H9 (cell line): ENCODE results near the gene ITGB3. TPM values are rescaled to one million over a fixed set of nuclear protein-coding genes. Genes with fewer than 3 reads are reported as not detected.

Source experiments
- DNase-seq: peaks from one replicate; pipeline ENCODE4 v3.0.0-alpha.2; 2017
- H2AFZ ChIP-seq: one replicate; pipeline ENCODE4 v1.6.1; 2013; ENCODE audit warnings: mild to moderate bottlenecking, low read length, control low read depth, moderate library complexity
- H2AK5ac ChIP-seq: 2 replicates; pipeline ENCODE4 v1.6.1; 2013; ENCODE audit warnings: low read length, control low read depth, mixed read lengths; ENCODE audit not compliant: insufficient read length
- H2BK120ac ChIP-seq: one replicate; pipeline ENCODE4 v1.6.1; 2013; ENCODE audit warnings: low read depth, mild to moderate bottlenecking, low read length, control low read depth, inconsistent platforms; ENCODE audit not compliant: poor library complexity, severe bottlenecking
- H2BK12ac ChIP-seq: 2 replicates; pipeline ENCODE4 v1.6.1; 2013; ENCODE audit warnings: low read length, control low read depth, mixed read lengths, low read depth; ENCODE audit not compliant: insufficient read length
- H2BK15ac ChIP-seq: 2 replicates; pipeline ENCODE4 v1.6.1; 2013; ENCODE audit warnings: low read depth, low read length, control low read depth
- H2BK20ac ChIP-seq: one replicate; pipeline ENCODE4 v1.6.1; 2013; ENCODE audit warnings: low read depth, mild to moderate bottlenecking, low read length, control low read depth, inconsistent platforms; ENCODE audit not compliant: poor library complexity, severe bottlenecking
- H2BK5ac ChIP-seq: 2 replicates; pipeline ENCODE4 v1.6.1; 2013; ENCODE audit warnings: low read length, control low read depth, mixed read lengths; ENCODE audit not compliant: insufficient read length
- H3K14ac ChIP-seq: 2 replicates; pipeline ENCODE4 v1.6.1; 2013; ENCODE audit warnings: low read length, control low read depth; ENCODE audit not compliant: insufficient read depth
- H3K18ac ChIP-seq: 2 replicates; pipeline ENCODE4 v1.6.1; 2013; ENCODE audit warnings: low read depth, mild to moderate bottlenecking, mixed read lengths, low read length, control low read depth; ENCODE audit not compliant: insufficient read length
- H3K23ac ChIP-seq: 2 replicates; pipeline ENCODE4 v1.6.1; 2013; ENCODE audit warnings: low read length, control low read depth, mixed read lengths, low read depth; ENCODE audit not compliant: insufficient read length
- H3K23me2 ChIP-seq: 2 replicates; pipeline ENCODE4 v1.6.1; 2013; ENCODE audit warnings: low read depth, mild to moderate bottlenecking, mixed read lengths, low read length, control low read depth; ENCODE audit not compliant: insufficient read length, poor library complexity, severe bottlenecking
- H3K27ac ChIP-seq: 2 replicates; pipeline ENCODE4 v1.5.1; 2013; ENCODE audit warnings: low read length, control low read depth, mixed read lengths, low read depth; ENCODE audit not compliant: insufficient read length
- H3K27me3 ChIP-seq: 2 replicates; pipeline ENCODE4 v1.6.1; 2013; ENCODE audit warnings: low read length, control low read depth, inconsistent platforms; ENCODE audit not compliant: insufficient read depth
- H3K4ac ChIP-seq: 2 replicates; pipeline ENCODE4 v1.6.1; 2013; ENCODE audit warnings: low read depth, mild to moderate bottlenecking, control low read depth, inconsistent platforms, low read length, moderate library complexity
- H3K4me1 ChIP-seq: 2 replicates; pipeline ENCODE4 v1.6.1; 2013; ENCODE audit warnings: low read length, control low read depth, inconsistent platforms; ENCODE audit not compliant: insufficient read depth
- H3K4me2 ChIP-seq: 2 replicates; pipeline ENCODE4 v1.6.1; 2013; ENCODE audit warnings: low read length, control low read depth, mixed read lengths; ENCODE audit not compliant: insufficient read length, insufficient read depth
- H3K56ac ChIP-seq: 2 replicates; pipeline ENCODE4 v1.6.1; 2013; ENCODE audit warnings: low read depth, mild to moderate bottlenecking, mixed read lengths, low read length, control low read depth; ENCODE audit not compliant: insufficient read length
- H3K79me1 ChIP-seq: 2 replicates; pipeline ENCODE4 v1.6.1; 2013; ENCODE audit warnings: low read depth, mild to moderate bottlenecking, moderate library complexity, low read length, control low read depth, inconsistent platforms; ENCODE audit not compliant: insufficient read depth, poor library complexity, severe bottlenecking
- H3K79me2 ChIP-seq: 2 replicates; pipeline ENCODE4 v1.6.1; 2013; ENCODE audit warnings: low read length, control low read depth, inconsistent platforms; ENCODE audit not compliant: insufficient read depth
- H3K9ac ChIP-seq: 2 replicates; pipeline ENCODE4 v1.6.1; 2013; ENCODE audit warnings: low read length, control low read depth, mixed read lengths; ENCODE audit not compliant: insufficient read length; ENCODE audit errors: extremely low read depth
- H3K9me3 ChIP-seq: one replicate; pipeline ENCODE4 v1.6.1; 2013; ENCODE audit warnings: low read depth, low read length, inconsistent platforms; ENCODE audit not compliant: control insufficient read depth
- H3T11ph ChIP-seq: one replicate; pipeline ENCODE4 v1.6.1; 2013; ENCODE audit warnings: mild to moderate bottlenecking, low read length, control low read depth, inconsistent platforms
- H4K20me1 ChIP-seq: one replicate; pipeline ENCODE4 v1.6.1; 2013; ENCODE audit not compliant: control insufficient read depth, insufficient read length, insufficient read depth
- H4K5ac ChIP-seq: 2 replicates; pipeline ENCODE4 v1.6.1; 2013; ENCODE audit warnings: low read depth, mild to moderate bottlenecking, mixed read lengths, low read length, control low read depth; ENCODE audit not compliant: insufficient read length
- H4K8ac ChIP-seq: replicated peaks from 2 replicates; pipeline ENCODE4 v1.6.1; 2013; ENCODE audit warnings: low read length, control low read depth, mixed read lengths, low read depth; ENCODE audit not compliant: insufficient read length
- H4K91ac ChIP-seq: 2 replicates; pipeline ENCODE4 v1.6.1; 2013; ENCODE audit warnings: low read depth, mild to moderate bottlenecking, moderate library complexity, mixed read lengths, low read length, control low read depth; ENCODE audit not compliant: insufficient read length
- H3K27ac Mint-ChIP-seq, 3 experiments: 2 replicates in 2 of 3; 3 replicates in 1 of 3; pipeline ENCODE4 v1.8.0; 2020 to 2021; ENCODE audit warnings: mixed read lengths in 3 of 3, mild to moderate bottlenecking in 1 of 3, moderate library complexity in 1 of 3
- H3K27me3 Mint-ChIP-seq: 2 replicates; pipeline ENCODE4 v1.8.0; 2021; ENCODE audit warnings: low read depth, mild to moderate bottlenecking, moderate library complexity, mixed read lengths
- H3K36me3 Mint-ChIP-seq, 3 experiments: 2 replicates in 2 of 3; 3 replicates in 1 of 3; pipeline ENCODE4 v1.8.0; 2020 to 2021; ENCODE audit warnings: low read depth in 3 of 3, mixed read lengths in 3 of 3; ENCODE audit not compliant: insufficient read depth in 1 of 3
- H3K4me1 Mint-ChIP-seq, 2 experiments: 2 replicates each; pipeline ENCODE4 v1.8.0; 2020; ENCODE audit warnings: mixed read lengths in 2 of 2
- H3K4me3 Mint-ChIP-seq, 2 experiments: 2 replicates in 1 of 2; 3 replicates in 1 of 2; pipeline ENCODE4 v1.8.0; 2020 to 2021; ENCODE audit warnings: mild to moderate bottlenecking in 2 of 2, mixed read lengths in 2 of 2, moderate library complexity in 1 of 2
- H3K9me3 Mint-ChIP-seq, 2 experiments: 2 replicates in 1 of 2; 3 replicates in 1 of 2; pipeline ENCODE4 v1.8.0; 2020; ENCODE audit warnings: mild to moderate bottlenecking in 2 of 2, mixed read lengths in 2 of 2, moderate library complexity in 1 of 2
- CTCF ChIP-seq: fragments of 200-600 bp; sonication (generic); conservative IDR thresholded peaks from 3 replicates; pipeline ENCODE4 v1.8.0; 2021; ENCODE audit warnings: antibody characterized with exemption, mild to moderate bottlenecking
- WGBS: extraction: QIAGEN DNeasy Blood & Tissue Kit; methylation state at CpG from one replicate; pipeline ENCODE4 v1.1.7; 2013; ENCODE audit warnings: missing lambda C conversion rate, low lambda C conversion rate, mixed read lengths; ENCODE audit not compliant: insufficient read length; ENCODE audit errors: extremely low coverage; 5-methylcytosine and 5-hydroxymethylcytosine counted together
- total RNA-seq: library from RNA; stranded (reverse); gene quantifications from 2 replicates; pipeline ENCODE4 v1.2.1, GENCODE V29; 2021

The ITGB3 gene
- total RNA-seq, 1 experiment from 2014 or later = not detected

- Mint-ChIP-seq H3K9me3 (no peaks in the 10 kb centered on the region), H3K4me1 (no peaks in the 10 kb centered on the region), H3K27me3 (peaks cover 5% of the 10 kb centered on the region; the same call in 1 of the 2 replicates), H3K4me3 (no peak overlapping the region), H3K27ac (no peak overlapping the region), H3K36me3 (no peaks in the 10 kb centered on the region)
- no peaks in the 10 kb centered on the region for H3K23me2 ChIP-seq
- no peak overlapping the region for H2AFZ ChIP-seq
- no peak overlapping the region for H3K14ac ChIP-seq
- H3T11ph ChIP-seq = no peak overlapping the region
- no peaks in the 10 kb centered on the region for H3K9me3 ChIP-seq
- H4K91ac ChIP-seq = no peak overlapping the region
- no peaks in the 10 kb centered on the region for H3K79me2 ChIP-seq
- H4K5ac ChIP-seq = no peak overlapping the region
- no peak overlapping the region for H4K8ac ChIP-seq
- H2BK120ac ChIP-seq = no peak overlapping the region
- H3K18ac ChIP-seq = no peak overlapping the region
- DNase-seq = no peak
- no peak overlapping the region for H3K27ac ChIP-seq
- no peak overlapping the region for H2BK20ac ChIP-seq
- H3K79me1 ChIP-seq = no peaks in the 10 kb centered on the region
- H4K20me1 ChIP-seq = no peaks in the 10 kb centered on the region
- H2AK5ac ChIP-seq = no peak overlapping the region
- H3K9ac ChIP-seq = no peak overlapping the region
- H3K27me3 ChIP-seq = no peaks in the 10 kb centered on the region
- H3K4me1 ChIP-seq = no peaks in the 10 kb centered on the region
- no peak overlapping the region for H3K56ac ChIP-seq
- WGBS = no CpG with 5 or more reads among the region's 2 CpGs
- H3K23ac ChIP-seq = no peak overlapping the region
- no peak overlapping the region for H3K4me2 ChIP-seq
- H2BK12ac ChIP-seq = no peak overlapping the region
- no peak overlapping the region for H3K4ac ChIP-seq
- H2BK5ac ChIP-seq = no peak overlapping the region
- TF ChIP-seq CTCF = no peak
- H2BK15ac ChIP-seq = no peak overlapping the region
Measured at GRCh38 chr17:47244697-47245096, 8.9 kb upstream of the ITGB3 start.
